ENCODE measurements around the gene LRRC4B.
A peak's percentile ranks its signal among the peaks of the same experiment; 100 is the strongest.

Gene LRRC4B

DNA sequence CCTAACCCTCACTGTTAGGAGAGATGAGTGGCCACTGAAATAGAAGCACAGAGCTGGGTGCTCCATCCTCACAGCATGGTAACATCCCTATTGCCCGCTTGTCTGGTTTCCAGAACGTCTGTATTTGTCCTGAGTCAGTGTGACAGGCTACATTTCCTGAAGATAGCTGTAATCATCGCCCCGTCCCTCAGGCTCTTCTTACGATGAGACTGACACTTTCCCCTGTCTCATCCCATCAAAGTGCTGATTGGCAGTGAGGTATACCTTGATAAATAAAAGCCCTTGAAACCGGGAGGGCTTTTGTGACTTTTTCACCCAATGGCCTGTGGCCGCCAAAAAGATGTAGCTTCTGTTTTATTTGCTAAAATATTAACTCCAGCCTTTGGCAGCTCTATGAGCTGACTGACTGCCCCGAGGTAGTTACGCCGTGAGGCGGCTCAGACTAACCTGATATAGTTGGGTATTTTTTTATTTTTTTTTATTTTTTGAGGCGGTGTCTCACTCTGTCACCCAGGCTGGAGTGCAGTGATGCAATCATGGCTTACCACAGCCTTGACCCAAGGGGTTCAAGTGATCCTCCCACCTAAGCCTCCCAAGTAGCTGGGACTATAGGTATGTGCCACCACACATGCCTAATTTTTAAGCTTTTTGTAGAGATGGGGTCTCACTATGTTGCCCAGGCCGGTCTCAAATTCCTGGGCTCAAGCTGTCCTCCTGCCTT, 5.7 kb upstream of the LRRC4B start:
- no peak for DNase-seq

GRCh38 chr19:50570997-50571396, 2.8 kb upstream of the LRRC4B start:
- ATAC-seq (no peak), DNase-seq (no peak)

More for the DNA sequence above, 5.7 kb upstream of the LRRC4B start:
- no peak for ATAC-seq

DNA sequence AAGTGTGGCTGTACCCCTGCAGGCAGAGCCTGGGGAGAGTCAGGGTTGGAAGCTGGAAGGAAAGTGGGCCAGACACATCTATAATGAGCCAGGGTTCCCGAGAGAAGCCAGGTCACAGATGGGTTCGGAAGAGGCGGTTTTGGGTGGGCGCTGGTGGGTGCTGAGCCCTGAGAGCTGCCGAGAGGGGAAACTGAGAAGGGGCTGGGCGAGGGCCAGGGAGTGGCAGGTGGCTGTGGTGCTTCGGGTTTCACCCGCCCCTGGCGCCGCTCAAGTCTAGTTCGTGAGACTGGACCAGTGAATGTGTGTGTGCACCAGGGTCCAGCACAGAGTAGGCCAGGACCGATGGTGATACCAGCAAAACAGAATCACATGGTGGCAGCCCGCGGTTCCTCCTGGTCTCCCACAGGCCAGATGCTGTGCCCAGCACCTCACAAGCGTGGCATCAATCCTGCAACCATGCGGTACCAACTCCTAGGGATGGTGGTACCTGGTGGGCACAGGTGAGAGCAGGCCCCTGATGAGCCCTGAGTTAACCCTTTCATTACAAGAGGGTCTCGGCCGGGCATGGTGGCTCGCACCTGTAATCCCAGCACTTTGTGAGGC, 1.8 kb upstream of the LRRC4B start:
- ATAC-seq (no peak), DNase-seq (no peak)

DNA sequence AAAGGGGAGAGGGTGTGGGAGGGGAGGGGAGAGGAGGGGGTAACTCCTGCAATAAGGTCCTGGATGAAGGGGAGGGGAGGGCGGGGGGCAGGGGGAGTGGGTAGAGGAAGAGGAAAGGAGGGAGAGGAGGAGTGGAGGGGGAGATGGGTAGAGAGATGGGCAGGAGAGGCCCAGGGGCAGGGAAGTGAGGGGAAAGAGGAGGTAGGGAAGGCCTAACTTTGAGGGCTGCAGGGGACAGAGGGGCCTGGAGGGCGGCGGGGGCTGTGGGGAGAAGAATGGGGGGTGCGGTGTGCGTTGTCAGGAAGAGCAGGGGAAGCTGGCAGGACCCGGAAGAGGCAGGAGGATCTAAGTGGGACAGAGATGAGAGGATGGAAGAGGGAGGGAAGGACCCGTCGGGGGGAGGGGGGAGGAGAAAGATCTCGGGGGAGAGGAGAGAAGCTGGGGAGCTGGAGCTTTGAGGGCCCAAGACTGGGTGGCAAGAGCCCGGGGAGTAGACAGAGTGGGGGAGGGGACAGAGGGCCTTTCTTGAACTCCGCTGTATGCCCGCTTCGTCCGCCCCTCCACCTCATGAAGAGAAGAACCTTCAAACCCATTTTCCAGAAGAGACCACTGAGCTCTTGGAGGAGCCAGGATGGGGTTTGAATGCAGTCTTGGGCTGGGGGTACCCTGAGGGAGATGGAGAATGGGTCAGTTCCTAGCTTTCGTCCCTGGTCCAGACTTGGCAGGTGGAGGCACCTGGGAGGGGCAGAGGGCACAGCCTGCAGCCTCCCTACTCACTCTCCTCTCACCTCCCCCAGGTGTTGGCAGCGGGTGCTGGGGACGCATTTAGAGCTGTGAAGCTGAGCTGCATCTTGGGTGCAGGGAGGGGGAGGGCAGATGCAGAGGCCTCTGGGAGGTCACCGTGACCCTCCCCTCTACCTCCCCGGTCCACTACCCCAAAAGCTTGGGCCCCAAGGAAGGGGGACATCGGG, 778 bp upstream of the LRRC4B start:
- DNase-seq, result no peak
- no peak for ATAC-seq

- no peak for DNase-seq
Observed at GRCh38 chr19:50567052-50567841, 988 bp downstream of the LRRC4B start.

GRCh38 chr19:50565984-50566903, 2.0 kb downstream of the LRRC4B start:
- DNase-seq (peak; percentile 65), ATAC-seq (peak; percentile 25)

More at GRCh38 chr19:50567052-50567841, 988 bp downstream of the LRRC4B start:
- ATAC-seq, result no peak

DNA sequence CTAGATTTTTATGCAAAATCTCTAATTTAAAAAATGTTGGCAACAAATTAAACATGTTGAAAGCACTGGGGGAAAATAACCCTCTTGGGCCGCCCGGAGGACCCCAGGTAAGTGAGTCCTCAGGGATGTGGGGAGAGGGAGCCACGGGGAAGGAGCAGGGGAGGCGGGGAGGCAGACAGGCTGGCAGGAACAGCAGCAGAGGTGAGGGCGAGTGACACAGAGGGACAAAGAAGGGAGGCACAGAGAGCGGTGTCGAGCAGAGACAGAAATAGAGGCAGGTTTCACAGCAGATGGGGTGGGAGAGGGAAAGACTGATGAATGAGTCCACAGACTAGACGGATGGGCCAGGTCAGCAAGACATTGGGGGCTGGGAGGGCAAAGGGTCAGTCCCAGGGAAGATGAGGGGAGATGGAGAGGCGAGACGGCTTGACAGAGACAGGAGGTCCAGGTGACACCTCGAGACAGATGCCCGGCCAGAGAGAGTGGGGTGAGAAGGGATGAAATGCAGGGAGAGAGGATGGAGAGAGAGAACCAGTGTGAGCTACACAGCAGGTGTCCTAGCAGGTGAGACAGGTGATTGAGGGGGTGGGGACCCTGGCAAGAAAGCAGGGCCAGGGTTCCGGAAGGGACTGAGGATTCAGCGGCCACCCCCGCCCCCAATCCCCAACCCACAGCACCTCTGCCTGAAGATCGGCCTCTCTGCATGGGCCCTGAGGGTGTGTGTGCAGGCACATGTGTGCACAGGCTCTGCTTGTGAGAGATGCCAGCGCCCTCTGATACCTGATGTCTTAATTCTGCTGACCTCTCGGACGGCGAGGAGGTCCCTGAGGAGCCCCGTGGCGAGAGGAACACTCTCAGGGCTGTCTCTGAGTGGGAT, 3.8 kb downstream of the LRRC4B start:
- ATAC-seq (no peak), DNase-seq (no peak)

GRCh38 chr19:50563597-50563996, 4.6 kb downstream of the LRRC4B start:
- no peak for DNase-seq
- no peak for ATAC-seq

GRCh38 chr19:50562996-50563395, 5.2 kb downstream of the LRRC4B start:
- ATAC-seq (no peak), DNase-seq (no peak)

DNA sequence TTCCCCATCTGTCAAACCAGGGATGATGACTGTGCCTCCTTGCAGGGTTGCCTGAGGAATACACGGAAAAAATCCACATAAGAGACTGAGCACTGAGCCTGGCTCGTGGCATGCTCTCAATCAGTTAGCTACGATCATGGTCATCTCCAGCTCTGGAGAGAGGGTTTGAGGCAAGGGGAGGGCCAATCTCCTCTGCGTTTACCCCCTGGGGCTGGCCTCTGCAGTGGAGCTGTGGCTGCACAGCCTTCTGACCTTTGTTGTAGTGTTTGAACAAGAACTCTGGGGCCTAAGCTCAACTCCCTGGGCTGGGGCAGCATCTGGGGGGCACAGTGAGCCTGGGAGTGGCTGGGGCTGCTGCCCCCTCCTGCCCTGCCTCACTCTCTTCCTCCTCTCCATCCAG, 5.9 kb downstream of the LRRC4B start:
- DNase-seq, result no peak

GRCh38 chr19:50559636-50560035, 8.6 kb downstream of the LRRC4B start:
- DNase-seq (no peak), ATAC-seq (no peak)

More for the DNA sequence above, 5.9 kb downstream of the LRRC4B start:
- ATAC-seq, result no peak

DNA sequence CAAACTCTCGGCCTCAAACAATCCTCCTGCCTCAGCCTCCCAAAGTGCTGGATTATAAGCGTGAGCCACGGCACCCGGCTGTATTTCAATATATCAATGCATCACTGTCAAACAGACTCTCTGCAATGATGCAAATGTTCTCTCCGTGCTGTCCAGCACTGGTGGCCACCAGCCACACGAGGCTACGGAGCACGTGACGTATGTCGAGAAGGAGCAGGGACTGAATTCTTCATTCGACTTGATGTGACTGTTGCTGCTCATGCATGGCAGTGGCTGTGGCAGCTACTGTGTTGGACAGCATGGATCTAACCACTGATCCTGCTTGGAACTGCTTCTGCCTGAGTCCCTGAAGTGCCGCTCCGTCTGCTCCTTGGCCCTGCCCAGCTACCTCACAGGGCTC, 9.8 kb downstream of the LRRC4B start:
- DNase-seq (no peak), ATAC-seq (no peak)

DNA sequence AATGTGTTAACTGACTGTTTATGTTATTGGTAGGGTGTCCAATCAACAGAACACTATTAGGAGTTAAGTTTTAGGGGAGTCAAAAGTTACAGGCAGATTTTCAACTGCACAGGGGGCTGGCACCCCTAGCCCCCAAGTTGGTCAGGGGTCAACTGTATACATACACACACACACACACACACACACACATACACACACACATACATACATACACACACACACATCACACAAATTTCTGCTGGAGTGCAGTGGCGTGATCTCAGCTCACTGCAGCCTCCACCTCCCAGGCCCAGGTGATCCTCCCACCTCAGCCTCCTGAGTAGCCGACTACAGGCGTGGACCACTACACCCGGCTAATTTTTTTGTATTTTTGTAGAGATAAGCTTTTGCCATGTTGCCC, 10.2 kb downstream of the LRRC4B start:
- DNase-seq, result no peak
- ATAC-seq, result no peak

GRCh38 chr19:50557009-50557613, 11.1 kb downstream of the LRRC4B start:
- ATAC-seq (no peak), DNase-seq (no peak)

- peak; percentile 62 for ATAC-seq
- peak; percentile 88 for DNase-seq
Observed at GRCh38 chr19:50556282-50557008, 11.8 kb downstream of the LRRC4B start.

GRCh38 chr19:50555450-50556281, 12.6 kb downstream of the LRRC4B start:
- DNase-seq (no peak), ATAC-seq (no peak)

- ATAC-seq (no peak), DNase-seq (no peak)
Observed at GRCh38 chr19:50555033-50555432, 13.2 kb downstream of the LRRC4B start.

DNA sequence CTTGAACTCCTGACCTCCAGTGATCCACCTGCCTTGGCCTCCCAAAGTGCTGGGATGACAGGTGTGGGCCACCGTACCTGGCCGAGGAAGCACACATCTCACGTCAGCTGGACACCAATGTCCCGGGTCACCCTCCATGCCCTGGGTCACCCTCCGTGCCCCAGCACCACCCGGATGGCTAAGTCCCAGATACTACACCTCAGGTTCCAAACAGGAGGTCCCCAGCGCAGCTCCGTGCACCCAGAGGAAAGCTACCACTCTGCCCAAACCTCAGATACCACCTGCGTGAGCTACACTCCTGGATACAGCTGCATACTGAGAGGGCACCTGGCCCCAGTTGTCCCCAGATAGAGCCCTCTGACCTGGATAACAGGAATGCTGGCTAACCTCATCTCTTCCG, 14.0 kb downstream of the LRRC4B start:
- DNase-seq (no peak), ATAC-seq (no peak)

All from stimulated activated naive CD8-positive, alpha-beta T cell treated with anti-CD3 and anti-CD28 coated beads, Interleukin-15, Interleukin-2, amounts not matched to agents 100 U/mL and 50 U/mL, for 24 hours (primary cell).